Mesodermal cell (in vitro differentiated cells): Measurements from ENCODE around the gene SOHLH2.
A peak's percentile ranks its signal among the peaks of the same experiment; 100 is the strongest.

Experiments used
- H3K27ac ChIP-seq: 2 replicates; pipeline ENCODE4 v1.7.0; 2013; ENCODE audit warnings: mild to moderate bottlenecking, low read depth, low read length, moderate library complexity; ENCODE audit not compliant: severe bottlenecking
- H3K36me3 ChIP-seq: 2 replicates; pipeline ENCODE4 v1.7.1; 2013; ENCODE audit warnings: mild to moderate bottlenecking, low read length, moderate library complexity; ENCODE audit not compliant: control insufficient read depth, insufficient read depth
- H3K4me1 ChIP-seq: one replicate; pipeline ENCODE4 v1.7.1; 2013; ENCODE audit warnings: mild to moderate bottlenecking, low read length; ENCODE audit not compliant: insufficient read depth, control insufficient read depth, poor library complexity, severe bottlenecking
- H3K4me3 ChIP-seq: 2 replicates; pipeline ENCODE4 v1.7.0; 2013; ENCODE audit warnings: low read length, control low read depth, mild to moderate bottlenecking; ENCODE audit not compliant: insufficient read depth, poor library complexity, severe bottlenecking; ENCODE audit errors: extremely low read depth
- H3K9me3 ChIP-seq: 2 replicates; pipeline ENCODE4 v1.7.1; 2013; ENCODE audit warnings: mild to moderate bottlenecking, low read length, moderate library complexity; ENCODE audit not compliant: control insufficient read depth
- WGBS, 2 experiments: methylation state at CpG; one replicate each; pipeline ENCODE4 v1.1.5; 2013; ENCODE audit warnings: missing lambda C conversion rate in 2 of 2; ENCODE audit not compliant: insufficient coverage in 2 of 2; 5-methylcytosine and 5-hydroxymethylcytosine counted together

Gene SOHLH2

DNA sequence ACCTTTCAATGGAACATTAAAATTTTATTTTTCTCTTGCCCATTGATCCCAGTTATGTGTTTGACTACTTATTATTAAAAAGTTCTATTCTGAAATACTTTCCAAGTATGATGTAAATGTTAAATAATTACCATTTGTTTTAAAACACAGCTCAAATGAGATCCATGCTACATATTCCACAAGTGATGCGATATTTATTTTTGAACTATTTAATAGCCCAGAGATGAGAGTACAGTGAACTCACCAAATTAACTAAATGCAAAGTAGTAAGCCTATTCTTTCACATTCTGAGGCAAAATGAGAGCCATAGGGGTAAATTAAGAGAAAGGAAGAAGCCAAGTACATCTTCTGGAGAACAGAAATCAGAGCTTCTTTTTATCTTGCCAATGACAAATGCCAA, 82.0 kb downstream of the SOHLH2 start:
- no peaks in the 10 kb centered on the region for H3K9me3 ChIP-seq
- H3K4me1 ChIP-seq = no peaks in the 10 kb centered on the region
- WGBS, 2 experiments = no CpG with 5 or more reads among the region's 1 CpG
- no peak overlapping the region for H3K27ac ChIP-seq
- H3K36me3 ChIP-seq = no peaks in the 10 kb centered on the region
- no peak overlapping the region for H3K4me3 ChIP-seq

DNA sequence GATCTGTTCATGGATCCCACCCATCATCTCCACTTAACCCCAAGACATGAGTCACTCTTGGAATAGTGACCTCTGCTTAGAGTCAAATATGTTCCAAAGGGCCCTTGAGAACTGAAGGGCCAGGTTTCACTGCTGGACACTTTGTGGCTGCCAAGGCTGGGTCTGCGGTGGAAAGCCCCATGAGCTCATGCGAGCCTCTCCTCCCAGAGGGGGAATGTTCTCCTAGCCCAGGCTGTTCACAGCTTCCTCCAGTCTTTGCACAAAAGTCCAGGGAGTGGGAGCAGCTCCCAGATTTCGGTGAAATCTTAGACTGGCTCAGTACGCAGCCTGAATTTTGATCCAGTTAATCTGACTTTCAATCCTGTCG, 82.4 kb downstream of the SOHLH2 start:
- WGBS, 2 experiments = 76 to 86% methylated on average over 4 to 5 of the region's 5 CpGs
- H3K4me1 ChIP-seq = no peaks in the 10 kb centered on the region
- H3K36me3 ChIP-seq = no peaks in the 10 kb centered on the region
- no peaks in the 10 kb centered on the region for H3K9me3 ChIP-seq
- no peak overlapping the region for H3K4me3 ChIP-seq
- no peak overlapping the region for H3K27ac ChIP-seq

DNA sequence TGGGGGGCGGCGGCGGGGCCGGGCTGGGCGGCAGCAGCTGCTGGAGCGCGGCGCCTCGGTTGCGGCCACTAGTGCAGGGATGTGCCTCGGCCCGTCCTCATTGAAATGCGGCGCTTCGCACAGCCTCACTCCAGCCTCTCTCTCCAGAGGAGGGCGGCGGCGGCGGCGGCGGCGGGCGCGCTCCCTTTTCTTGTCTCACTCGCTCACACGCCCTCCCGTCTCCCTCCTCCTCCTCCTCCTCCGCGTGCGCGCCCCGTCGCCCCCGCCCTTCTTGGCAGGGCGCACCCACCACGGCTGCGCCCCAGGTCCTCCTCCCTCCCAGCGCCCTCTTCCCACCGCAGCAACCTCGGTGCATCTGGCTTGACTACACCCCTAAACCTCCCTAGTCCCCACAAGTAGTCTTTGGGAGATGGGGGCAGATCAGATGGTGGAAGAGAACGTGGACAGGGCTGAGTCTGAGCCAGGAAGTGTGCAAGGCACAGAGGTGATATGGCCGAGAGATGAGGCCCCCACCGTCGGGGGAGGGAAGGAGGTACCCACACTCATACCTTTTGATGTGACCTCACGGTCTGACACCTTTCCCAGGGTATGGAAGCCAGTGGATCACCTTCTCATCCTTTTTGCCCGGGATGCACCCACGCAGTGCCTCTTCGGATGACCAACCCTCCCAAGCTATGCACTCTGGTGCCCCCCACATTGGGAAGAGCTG, 83.0 kb downstream of the SOHLH2 start, which contains the start of gene DCLK1:
TSS of gene DCLK1 (minus strand) at position 161 of the 709 bp plus-strand sequence.
- Histone ChIP-seq H3K36me3 (no peaks in the 10 kb centered on the region), H3K4me1 (no peaks in the 10 kb centered on the region), H3K27ac (no peak within 1 kb of the TSS), H3K9me3 (no peaks in the 10 kb centered on the region), H3K4me3 (peak within 1 kb of the TSS; percentile 34)
- 9 to 12% methylated on average over 33 to 34 of the region's 48 CpGs for whole genome bisulfite sequencing, 2 experiments

DNA sequence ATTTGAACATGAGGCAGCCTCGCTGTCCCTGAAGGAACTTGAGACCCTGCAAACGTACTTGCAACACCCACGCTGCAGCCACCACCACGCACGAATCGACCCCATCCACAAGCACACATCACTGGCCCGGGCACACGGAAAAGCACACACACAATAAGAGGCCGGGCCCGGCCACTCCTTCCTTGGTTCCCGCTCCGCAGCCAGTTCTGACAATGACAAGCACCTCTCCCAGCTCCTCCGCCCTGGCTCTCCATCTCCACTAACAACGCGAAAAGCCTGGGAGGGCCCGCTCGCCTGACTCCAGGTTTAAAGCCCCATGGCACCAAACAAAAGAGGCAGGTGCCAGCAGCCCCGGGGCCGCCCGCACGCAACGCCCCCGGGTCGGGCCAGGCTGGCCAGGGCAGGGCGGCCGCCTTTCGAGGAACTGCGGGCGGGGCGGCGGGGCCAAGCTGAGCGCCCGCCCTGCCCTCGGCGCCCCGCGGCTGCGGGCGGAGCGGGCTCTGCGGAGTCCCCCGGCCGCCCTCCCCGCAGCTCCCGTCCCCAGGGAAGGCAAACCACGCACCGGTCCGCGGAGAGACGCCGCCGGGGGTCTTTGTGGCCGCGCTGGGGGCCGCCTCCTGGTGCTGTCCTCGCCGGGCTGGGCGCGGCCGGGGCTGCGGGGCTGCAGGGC, 83.7 kb downstream of the SOHLH2 start:
- Histone ChIP-seq H3K27ac (no peak overlapping the region), H3K4me3 (peak overlapping the region; percentile 34)
- 1% methylated on average over 29 to 49 of the region's 61 CpGs for WGBS, 2 experiments

DNA sequence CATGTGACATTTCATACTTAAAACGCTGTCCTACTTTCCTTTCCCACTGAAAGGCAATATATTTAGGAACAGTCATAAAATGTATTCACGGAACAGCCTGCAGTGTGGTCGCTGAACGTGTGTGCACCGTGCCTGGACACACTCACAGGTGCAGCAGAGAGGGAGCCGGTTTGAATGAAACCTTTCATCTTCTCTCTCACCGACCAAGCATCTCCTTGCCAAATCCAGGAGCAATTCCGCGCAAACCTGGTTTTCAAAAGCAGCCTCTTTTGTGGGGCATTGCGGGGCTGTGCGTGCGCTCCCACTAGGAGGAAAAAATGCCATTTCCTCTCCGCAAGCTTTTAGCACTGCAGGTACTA, 84.2 kb downstream of the SOHLH2 start:
- 14 to 23% methylated on average over 10 to 13 of the region's 13 CpGs for WGBS, 2 experiments
- no peaks in the 10 kb centered on the region for H3K4me1 ChIP-seq
- no peaks in the 10 kb centered on the region for H3K9me3 ChIP-seq
- H3K4me3 ChIP-seq = peak overlapping the region; percentile 34
- no peaks in the 10 kb centered on the region for H3K36me3 ChIP-seq
- H3K27ac ChIP-seq = no peak overlapping the region

More for the DNA sequence above, 83.7 kb downstream of the SOHLH2 start:
- Histone ChIP-seq H3K4me1 (no peaks in the 10 kb centered on the region), H3K9me3 (no peaks in the 10 kb centered on the region), H3K36me3 (no peaks in the 10 kb centered on the region)

DNA sequence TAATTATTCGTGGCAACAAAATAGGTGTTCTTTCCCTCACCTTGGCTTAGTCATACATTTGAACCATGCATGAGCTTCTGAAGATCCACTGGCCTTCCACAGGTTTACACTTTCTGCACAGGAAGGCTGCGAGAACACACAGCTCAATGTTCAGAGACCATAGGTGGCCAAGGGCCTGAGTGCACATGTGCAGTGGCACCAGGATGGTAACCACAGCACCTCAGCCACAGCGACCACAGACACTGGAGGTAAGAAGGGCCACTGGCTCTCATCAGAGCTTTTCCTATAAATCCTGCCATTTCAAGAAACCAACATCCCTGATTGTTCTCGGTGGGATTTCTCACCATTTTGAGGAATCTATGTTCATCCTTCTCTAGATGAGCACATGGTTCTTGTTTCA, 84.8 kb downstream of the SOHLH2 start:
- Histone ChIP-seq H3K27ac (no peak overlapping the region), H3K4me3 (no peak overlapping the region), H3K4me1 (no peaks in the 10 kb centered on the region), H3K9me3 (no peaks in the 10 kb centered on the region), H3K36me3 (no peaks in the 10 kb centered on the region)
- WGBS, 2 experiments = 86 to 91% methylated on average over 3 to 4 of the region's 4 CpGs

DNA sequence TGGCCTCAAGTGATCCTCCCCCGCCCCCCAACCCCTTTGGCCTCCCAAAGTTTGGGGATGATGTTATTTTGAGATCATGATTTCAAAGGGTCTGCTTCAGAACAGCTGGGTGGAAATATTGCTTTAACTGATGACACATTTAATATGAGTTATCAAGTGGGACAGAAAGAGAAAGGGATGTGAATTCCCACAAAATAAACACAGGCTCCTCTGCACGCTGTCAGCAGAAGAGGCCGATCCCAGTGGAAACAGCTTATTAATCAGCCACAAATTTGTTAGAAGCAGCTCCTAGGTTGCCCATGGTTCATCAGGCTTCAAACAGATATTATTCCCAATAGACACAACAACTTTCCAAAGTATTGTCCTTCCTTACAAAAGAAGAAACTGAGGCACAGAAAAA, 87.9 kb downstream of the SOHLH2 start:
- H3K27ac ChIP-seq = no peak overlapping the region
- H3K9me3 ChIP-seq = no peaks in the 10 kb centered on the region
- H3K36me3 ChIP-seq = no peaks in the 10 kb centered on the region
- H3K4me3 ChIP-seq = no peak overlapping the region
- no peaks in the 10 kb centered on the region for H3K4me1 ChIP-seq
- 100% methylated on average over 2 of the region's 3 CpGs for WGBS, 2 experiments

DNA sequence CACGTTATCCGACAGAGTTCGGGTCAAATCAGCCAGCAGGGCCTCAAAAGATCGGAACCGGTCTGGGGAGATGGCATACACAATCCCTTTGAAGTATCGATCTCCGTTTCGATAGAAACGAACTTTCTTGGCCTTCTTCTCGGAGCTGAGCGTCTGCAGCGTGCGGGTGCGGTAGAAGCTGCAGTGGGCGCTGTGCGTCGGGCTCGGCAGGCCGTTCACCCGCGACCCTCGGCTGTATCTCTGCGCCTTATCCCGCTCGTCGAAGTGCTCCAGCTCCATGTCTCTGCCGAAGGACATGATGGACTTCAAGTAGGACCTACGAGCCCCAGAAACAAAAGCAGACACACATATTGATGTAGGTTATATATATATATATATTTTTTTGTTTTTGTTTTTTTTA, 88.5 kb downstream of the SOHLH2 start:
- Histone ChIP-seq H3K36me3 (no peaks in the 10 kb centered on the region), H3K9me3 (no peaks in the 10 kb centered on the region), H3K4me1 (no peaks in the 10 kb centered on the region), H3K27ac (no peak overlapping the region), H3K4me3 (no peak overlapping the region)
- WGBS, 2 experiments = 94 to 96% methylated on average over 22 to 27 of the region's 28 CpGs

DNA sequence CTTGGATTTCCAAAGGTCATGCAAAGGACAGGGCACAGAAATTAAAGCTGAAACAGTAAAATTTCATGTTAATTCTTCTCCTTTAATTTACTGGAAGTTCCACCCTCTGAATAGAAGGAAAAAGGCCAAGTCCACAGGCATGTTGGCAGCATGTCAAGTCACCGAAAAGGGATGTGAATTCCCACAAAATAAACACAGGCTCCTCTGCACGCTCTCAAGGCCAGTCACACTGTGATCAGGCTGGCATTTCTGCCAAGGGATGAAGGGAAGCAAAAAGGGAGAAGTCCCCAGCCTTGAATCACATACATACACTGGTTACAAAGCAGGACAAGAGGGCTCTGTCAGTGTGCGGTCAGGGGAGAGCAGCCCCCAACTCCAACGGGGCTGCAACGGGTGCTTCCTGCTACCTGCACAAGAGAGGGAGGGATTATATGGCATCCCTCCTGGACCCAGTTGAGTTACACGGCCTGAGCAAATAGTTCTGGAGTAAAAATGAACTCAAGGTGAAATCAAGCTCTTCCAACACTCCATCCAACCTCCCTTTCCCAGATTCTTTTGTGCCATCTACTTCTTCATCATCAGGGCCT, 90.0 kb downstream of the SOHLH2 start:
- H3K4me3 ChIP-seq = no peak overlapping the region
- no peaks in the 10 kb centered on the region for H3K9me3 ChIP-seq
- no peaks in the 10 kb centered on the region for H3K36me3 ChIP-seq
- 74 to 85% methylated on average over 3 to 4 of the region's 6 CpGs for WGBS, 2 experiments
- H3K4me1 ChIP-seq = no peaks in the 10 kb centered on the region
- no peak overlapping the region for H3K27ac ChIP-seq
